GM21515 (cell line): Measurements from ENCODE around the gene PABPN1.
A peak's percentile ranks its signal among the peaks of the same experiment; 100 is the strongest.
"Not testable (repeated sequence)": the region's sequence is repeated elsewhere in the genome, so short reads cannot be mapped to it uniquely, and the experiment has no call there.

Experiments
- ATAC-seq: cut with Tn5 transposase; IDR thresholded peaks from one replicate; pipeline ENCODE4 v1.9.1; 2021; ENCODE audit not compliant: unreplicated experiment

PABPN1 gene

DNA sequence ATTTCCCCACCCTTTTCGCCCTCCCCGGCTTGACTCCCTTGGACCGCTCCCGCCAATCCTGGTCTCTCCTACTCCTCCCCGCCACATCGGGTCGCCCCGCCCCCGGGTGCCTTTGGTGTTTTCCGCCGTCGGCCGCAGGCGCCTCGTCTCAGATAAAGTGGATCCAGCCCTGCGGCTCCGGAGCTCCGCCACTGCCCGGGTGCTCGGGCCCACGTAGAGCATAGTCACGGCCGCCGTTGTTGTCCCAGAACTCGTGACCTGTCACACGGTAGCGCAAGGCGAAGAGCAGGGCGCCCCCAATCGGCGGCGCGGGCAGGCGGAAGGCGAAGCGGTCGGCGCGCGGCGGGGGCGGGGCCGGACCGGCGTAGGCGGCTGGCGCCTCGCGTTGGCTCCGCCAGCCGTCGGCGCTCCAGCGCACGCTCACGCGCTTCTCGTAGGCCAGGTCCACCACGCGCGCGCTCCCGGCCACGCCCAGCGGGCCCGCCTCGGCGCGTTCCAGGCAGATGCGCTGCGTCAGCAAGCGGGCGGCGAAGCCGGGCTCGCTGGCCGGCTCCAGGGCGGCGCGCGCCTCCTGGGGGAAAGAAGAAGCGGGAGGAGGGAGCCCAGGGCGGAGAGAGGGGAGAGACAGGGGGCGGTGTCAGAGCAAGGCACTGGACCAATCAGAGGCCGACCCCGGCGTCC is 19.8 kb upstream of the PABPN1 start:
- peak; percentile 72 for ATAC-seq

DNA sequence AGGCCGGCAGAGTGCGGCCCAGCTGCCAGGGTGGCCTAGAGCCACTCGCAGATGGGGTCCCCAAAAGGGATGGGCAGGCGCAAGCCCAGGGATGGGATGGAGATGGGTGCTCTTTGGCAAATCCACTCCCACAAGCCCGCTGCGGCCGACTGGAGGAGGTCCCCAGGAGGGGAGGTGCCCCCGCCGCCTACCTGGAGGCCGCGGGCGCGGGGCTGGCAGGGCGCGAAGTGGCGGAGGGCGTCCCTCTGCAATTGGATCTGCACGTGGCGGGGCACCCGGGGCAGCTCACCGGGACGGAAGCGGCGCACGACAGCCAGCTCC is 19.3 kb upstream of the PABPN1 start:
- peak; percentile 9 for ATAC-seq

DNA sequence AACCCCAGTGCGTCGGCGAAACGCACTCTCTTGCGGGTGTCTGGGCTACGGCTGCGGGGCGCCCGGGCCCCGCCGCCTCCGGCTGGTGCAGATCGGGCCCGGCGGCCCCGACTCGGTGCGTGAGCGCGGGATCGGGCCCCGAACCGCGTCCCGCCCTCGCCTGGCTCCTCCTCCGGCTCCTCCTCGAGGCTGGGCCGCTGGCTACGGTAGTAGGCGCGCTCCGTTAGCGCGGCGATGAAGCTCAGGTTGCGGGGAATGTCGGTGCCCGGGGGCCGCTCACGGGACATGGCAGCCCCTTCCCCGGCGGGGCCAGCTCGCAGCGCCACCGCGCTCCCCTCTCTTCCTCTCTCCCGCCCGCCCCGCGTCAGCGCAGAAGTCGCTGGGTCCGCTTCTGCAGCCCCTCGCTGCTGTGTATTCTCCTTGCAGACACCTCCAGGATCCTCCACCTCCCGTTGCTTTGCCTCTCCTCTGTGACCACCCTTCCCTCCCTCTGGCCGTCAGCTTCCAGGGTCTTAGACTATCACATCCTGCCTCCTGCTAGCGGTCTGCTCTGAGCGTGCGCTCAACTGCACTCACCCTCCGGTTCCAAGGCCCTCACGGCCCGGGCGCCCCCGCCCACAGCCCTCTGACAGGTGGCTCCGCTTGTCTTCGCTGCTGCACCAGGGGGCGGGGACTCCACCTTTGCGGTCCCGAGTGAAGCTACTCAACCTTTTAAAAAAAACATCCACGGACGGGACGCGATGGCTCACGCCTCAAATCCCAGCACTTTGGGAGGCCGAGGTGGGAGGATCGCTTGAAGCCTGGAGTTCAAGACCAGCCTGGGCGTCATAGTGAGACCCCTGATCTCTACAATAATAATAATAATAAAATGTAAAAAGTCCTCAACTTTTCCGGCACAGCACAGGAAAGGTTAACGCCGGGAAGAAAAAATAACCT is 18.7 kb upstream of the PABPN1 start, which contains the start of gene PPP1R3E:
PPP1R3E (minus strand) TSS at position 570 of the 936 bp plus-strand sequence; CDS start at position 287, 283 bp downstream.
- ATAC-seq = peak; percentile 41

DNA sequence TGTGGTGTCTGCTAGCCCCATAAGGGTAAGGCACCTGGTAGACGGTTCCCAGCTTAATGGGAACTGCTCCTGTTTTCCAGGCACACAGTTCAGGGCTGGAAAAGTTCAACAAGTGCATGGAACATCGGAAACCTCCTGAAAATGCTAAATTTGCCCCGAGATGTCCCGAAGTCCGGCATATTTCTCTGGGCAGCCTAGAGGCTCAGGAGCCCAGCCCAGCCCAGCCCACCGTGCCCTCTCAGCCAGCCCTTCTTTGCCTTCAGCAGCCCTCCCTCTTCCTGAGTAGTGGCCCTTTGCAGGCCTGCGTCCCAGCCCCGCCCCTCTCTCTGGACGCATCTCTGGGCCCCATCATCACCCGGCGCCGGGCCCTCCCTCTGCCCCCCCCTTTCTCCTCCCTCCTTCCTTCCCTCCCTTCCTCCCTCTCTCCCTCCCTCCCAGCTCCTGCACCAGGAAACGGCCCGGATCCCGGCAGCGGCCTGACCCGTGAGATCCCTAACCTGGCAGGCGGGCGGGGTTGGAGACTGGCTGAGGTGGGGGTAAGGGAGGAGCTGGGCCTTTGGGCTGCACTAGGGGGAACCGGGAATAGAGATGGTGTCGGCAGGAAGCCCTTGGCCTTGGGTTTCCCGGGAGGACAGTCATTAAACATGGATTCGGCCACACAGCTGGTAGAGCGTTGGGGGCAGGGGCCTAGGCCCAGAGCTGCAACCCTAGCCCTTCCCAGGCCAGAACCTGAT is 14.7 kb upstream of the PABPN1 start, which contains the start of gene BCL2L2:
BCL2L2 (plus strand) TSS at position 422 of the 734 bp plus-strand sequence. CDS start 935 bp downstream, outside the sequence.
- no peak for ATAC-seq

DNA sequence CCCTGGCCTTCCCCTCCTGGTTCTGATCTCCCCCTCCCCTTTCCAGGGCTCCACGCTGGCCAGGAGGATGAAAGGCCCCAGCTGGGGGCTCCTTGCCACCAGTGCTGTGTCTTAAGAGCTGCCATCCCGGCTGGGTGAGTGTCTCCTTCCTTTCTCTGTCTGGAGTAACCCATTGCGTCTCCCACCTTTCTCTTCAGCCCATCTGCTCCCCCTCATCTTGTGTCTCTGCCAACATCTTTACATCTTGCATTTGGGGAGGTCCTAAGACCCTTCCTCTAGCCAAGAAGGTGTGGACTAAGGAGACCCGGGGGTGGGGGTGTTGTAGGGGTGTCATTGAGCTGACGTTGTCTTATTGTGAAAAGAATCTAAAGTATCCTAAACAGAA is 14.1 kb upstream of the PABPN1 start:
- ATAC-seq = no peak

DNA sequence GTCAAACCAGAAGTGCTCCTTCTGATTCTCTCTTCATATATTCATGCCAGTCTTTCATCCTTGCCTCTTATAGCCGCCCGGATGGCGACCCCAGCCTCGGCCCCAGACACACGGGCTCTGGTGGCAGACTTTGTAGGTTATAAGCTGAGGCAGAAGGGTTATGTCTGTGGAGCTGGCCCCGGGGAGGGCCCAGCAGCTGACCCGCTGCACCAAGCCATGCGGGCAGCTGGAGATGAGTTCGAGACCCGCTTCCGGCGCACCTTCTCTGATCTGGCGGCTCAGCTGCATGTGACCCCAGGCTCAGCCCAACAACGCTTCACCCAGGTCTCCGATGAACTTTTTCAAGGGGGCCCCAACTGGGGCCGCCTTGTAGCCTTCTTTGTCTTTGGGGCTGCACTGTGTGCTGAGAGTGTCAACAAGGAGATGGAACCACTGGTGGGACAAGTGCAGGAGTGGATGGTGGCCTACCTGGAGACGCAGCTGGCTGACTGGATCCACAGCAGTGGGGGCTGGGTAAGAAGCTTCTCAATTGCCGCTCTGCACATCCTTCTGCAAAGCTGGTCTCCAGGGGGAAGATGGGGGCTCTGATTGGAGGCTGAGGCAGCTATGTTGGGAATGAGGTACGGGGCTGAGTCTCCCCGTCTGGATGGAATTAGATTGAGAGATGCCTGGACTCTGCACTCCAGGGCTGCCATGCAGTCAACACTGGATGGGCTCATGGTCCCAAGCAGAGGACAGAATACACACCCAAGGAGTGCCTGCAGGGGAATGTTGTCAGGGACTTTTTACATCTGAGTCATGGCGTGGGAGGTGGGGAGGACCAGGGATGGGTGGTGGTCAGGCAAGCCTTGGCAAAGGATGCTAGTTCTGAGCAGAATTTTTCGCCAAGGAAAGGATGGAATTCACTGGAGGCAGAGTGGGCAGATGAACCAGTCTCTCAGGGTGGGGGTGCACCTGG is 13.3 kb upstream of the PABPN1 start:
- ATAC-seq = no peak

DNA sequence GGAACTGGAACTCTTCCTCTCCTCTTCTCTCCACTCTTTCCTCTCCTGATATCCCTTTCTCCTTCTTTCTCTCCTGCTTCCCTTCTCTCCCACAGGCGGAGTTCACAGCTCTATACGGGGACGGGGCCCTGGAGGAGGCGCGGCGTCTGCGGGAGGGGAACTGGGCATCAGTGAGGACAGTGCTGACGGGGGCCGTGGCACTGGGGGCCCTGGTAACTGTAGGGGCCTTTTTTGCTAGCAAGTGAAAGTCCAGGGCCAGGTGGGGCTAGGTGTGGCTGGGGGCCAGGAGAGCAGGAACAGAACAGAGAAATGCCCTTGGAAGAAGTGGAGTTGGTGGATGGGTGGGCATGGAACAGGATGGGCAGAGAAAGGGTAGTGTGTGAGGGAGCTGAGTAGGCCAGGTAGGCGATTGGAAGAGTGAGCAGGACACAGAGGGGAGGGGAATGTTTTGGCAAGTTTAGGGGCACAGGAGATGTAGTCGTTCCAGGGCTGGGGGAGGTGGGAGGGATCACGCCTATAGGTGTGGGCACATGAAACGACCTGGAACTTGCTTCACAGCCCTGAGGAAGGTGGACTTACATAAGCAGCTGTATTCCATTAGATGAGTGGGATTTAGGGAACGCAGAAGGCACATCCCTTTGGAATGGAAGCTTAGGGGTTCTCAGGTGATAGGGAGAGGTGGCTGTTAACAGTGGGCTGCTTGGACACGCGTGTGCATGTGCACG is 12.4 kb upstream of the PABPN1 start:
- ATAC-seq = no peak

DNA sequence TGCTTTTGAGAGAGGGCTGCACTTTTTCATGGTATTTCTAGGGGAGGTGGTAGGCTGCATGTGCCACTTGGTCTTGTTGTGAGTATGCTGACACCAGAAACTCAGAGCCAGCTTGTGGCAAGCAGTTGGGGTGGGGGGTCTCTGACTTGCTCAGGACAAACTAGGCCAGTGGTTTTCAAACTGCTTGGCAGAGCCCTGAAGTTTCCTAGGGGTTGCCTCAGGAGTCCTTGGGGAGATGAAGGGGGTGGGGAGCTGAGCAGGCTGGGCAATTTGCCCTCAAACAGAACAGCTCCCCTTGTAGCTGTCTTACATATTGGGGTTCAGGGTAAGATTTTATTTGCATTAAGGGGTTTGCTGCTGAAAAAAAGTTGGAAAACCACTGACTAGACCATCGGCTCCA is 10.7 kb upstream of the PABPN1 start:
- ATAC-seq = no peak

DNA sequence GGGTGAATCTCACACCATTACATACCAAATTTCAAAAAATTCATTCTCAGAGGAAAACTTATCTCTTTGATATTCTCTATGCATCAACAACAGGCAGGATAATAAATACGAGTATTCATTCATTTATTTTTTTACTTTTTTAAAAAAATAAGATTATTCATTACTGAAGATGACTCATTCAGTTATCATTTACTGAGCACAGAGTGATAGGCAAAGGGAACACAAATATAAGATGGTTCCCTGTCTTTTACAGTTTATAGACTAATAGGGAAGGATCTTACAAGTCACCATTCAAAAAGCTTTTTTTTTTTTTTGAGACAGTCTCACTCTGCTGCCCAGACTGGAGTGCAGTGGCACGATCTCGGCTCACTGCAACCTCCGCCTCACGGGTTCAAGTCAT is 5.0 kb upstream of the PABPN1 start:
- no peak for ATAC-seq

DNA sequence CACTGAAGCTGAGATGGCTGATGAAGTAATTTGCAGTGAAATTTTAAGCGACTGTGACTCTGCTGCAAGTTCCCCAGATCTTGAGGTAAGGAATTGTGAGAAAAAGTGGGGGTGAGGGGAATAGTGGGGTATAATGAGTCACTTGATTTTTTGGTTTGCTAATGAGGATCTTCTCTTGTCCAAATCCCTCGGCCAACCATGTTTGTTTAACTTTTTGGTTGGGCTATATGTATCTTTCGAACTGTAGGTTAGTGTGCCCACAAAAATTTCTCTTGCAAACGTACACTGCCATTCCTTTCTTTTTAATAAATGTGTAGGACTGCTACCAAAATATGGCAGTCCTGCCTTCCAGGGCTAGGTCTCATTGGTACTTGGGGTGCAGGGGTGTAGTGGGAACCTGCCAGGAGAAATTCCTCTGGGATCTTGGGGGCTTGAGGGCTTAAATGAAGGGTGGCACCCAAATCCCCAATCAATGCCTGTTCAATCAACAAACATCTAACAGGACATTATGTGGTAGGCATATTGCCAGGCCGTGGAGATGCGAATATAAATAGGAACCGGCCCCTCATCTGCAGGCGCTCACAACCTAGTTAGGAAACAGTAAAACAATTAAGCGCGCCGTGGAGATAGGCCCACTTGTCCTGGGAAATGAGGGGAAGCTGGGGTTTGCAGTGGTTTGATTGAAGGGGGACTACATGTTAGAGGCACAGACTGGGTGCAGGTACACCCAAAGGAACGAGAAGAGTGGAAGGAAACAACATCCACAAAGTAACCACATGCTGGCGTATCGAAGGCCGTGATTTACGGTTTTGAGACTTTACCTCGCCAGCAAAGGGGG is 1.3 kb upstream of the PABPN1 start:
- ATAC-seq = no peak

DNA sequence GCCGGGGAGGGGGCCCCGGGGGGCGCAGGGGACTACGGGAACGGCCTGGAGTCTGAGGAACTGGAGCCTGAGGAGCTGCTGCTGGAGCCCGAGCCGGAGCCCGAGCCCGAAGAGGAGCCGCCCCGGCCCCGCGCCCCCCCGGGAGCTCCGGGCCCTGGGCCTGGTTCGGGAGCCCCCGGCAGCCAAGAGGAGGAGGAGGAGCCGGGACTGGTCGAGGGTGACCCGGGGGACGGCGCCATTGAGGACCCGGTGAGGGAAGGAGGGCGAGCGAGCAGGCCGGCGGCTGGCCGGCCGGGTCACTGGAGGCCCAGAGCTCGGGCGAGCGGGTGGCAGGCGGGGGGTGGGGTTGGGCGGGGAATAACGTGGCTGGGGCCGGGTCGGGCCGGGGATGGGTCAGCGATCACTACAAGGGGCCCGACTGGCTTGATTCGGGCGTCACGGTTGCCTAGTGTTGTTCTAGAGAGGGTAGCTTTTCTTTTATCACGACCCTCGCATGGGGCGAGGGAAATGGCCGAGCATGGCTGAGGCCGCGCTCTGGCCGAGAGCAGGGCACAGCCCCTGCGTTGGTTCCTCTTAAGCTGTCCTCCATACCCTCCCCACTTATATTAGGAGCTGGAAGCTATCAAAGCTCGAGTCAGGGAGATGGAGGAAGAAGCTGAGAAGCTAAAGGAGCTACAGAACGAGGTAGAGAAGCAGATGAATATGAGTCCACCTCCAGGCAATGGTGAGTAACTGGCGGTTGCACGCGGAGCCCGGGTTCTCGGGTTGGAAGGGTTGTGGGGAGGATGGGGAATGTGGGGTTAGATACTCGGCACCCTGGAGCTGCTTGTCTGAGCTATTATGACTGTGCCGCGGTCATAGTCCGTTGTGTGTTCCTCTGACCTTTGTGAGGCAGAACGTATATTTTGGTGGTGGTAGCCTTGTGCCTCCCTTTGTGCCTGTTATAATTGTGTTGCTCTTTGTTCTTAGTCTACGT is 603 bp downstream of the PABPN1 start:
- ATAC-seq = peak; percentile 8

DNA sequence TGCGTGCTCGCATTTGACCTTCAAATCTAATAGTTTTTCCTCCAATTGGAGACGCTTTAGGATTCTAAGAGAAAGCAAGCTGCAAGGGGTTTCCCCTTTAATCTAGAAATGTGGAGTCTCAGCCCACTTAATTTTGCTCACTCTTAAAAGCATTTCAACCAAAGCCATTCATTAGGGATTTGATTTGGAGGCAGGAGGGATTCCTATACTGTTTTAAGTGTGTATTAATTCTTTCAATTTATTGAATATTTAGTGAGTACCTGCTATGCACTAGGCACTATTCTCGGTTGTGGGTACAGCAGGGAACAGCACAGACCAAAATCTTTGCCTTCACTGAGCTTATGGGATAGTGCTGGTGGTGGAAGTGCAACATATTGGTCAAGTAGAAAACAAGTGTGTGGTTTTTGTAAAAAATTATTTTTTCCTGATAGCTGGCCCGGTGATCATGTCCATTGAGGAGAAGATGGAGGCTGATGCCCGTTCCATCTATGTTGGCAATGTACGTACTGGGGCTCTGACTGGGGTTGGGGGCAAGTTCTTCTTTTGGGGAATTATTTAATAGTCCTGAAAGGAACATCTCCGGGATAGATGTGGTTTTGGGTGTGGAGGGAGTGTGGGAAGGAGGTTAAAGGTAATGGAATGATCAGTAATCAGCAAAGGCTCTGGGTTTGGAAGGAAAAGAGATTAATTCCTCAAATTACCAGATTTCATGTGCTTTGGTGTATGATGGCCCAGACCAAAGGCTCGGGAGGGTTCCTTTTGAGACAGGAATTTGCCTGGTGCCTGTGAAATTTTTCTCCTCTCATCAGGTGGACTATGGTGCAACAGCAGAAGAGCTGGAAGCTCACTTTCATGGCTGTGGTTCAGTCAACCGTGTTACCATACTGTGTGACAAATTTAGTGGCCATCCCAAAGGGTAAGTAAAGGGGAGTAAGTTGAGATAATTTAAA is 1.6 kb downstream of the PABPN1 start:
- ATAC-seq = no peak

DNA sequence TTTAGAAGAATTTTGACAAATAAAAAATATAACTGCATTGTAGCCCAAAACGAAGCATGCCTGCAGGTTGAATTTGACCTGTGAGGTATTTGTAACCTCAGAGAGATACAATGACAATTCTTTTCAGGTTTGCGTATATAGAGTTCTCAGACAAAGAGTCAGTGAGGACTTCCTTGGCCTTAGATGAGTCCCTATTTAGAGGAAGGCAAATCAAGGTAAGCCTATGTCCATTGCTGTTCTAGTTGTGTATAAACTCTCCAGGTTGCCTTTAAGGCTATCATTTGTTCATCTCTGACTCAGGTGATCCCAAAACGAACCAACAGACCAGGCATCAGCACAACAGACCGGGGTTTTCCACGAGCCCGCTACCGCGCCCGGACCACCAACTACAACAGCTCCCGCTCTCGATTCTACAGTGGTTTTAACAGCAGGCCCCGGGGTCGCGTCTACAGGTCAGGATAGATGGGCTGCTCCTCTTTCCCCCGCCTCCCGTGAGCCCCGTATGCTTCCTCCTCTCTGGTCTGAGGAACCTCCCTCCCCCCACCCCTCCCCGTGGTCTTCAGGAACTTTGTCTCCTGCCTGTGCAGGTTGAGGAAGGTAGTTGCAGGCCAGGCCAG is 2.7 kb downstream of the PABPN1 start:
- no peak for ATAC-seq

DNA sequence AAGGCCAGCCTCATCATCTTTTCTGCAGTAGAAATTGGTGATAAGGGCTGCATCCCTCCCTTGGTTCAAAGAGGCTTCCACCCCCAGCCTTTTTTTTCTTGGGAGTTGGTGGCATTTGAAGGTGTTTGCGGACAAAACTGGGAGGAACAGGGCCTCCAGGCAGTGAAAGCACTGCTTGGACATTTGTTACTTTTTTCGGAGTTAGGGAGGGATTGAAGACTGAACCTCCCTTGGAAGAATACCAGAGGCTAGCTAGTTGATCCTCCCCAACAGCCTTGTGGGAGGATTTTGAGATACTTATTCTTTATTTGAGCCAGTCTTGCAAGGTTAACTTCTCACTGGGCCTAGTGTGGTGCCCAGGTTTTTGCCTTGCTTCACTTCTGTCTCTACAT is 3.2 kb downstream of the PABPN1 start:
- no peak for ATAC-seq

DNA sequence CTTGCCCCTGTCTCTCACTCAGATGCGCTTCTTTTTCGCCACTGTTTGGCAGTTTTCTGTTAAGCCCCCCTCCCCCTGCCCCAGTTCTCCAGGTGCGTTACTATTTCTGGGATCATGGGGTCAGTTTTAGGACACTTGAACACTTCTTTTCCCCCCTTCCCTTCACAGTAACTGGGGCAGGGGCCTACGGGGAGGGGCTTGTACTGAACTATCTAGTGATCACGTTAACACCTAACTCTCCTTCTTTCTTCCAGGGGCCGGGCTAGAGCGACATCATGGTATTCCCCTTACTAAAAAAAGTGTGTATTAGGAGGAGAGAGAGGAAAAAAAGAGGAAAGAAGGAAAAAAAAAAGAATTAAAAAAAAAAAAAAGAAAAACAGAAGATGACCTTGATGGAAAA is 3.7 kb downstream of the PABPN1 start:
- no peak for ATAC-seq

DNA sequence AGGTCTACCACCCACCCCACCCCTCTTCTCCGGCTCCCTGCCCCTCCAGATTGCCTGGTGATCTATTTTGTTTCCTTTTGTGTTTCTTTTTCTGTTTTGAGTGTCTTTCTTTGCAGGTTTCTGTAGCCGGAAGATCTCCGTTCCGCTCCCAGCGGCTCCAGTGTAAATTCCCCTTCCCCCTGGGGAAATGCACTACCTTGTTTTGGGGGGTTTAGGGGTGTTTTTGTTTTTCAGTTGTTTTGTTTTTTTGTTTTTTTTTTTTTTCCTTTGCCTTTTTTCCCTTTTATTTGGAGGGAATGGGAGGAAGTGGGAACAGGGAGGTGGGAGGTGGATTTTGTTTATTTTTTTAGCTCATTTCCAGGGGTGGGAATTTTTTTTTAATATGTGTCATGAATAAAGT is 4.5 kb downstream of the PABPN1 start:
- not testable (repeated sequence) for ATAC-seq
